T-helper 1 cell treated with Interleukin-12 subunit alpha and Interleukin-12 subunit beta and Interleukin-4 antibody, amounts not matched to agents 30 ng/mL and 1 ng/mL, for 36 hours (primary cell): ENCODE results near the gene BANF2. TPM values are rescaled to one million over a fixed set of nuclear protein-coding genes. Genes with fewer than 3 reads are reported as not detected.

Experiments
- intact Hi-C: fragments of 100-400 bp; cut with micrococcal nuclease; formaldehyde crosslinking; loops from one replicate; pipeline ENCODE4 v1.15.1; 2024
- total RNA-seq: library from RNA; stranded (reverse); gene quantifications from 2 replicates; pipeline ENCODE4 v1.2.3, GENCODE V29; 2022

The BANF2 gene
- total RNA-seq, 1 donor from 2014 or later = not detected

DNA sequence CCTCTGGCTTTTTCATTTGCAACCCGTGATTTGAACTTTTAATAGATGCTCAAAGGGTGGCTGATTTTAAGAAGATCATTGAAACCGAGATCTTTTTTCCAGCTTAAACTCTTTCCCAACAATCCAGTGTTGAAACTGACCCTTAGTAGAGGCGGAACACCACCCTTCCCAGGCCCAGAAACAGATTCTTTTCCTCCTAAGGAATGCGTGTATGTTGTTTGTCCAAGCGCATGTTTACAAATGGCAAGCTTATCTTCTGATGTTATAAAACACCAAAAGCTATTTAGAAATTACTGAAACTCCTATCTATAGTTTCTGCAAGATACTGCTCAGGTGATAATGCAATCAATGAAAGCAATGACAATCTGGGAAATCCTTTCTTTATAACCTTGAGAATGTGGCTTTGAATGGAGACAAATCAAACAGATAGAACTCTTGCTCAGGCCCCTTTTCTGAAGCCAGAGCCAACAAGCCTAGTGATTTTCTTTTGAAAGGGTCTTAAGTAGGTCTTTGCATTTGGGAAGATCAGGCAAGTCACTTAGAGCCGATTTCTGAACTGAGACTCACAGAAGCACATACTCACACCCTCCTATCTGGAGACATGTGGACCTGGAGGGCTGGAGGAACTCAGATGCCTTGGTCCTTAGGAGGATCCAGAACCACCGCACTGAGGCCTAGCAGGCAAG is 9.1 kb downstream of the BANF2 start:
- intact Hi-C loops = no loop called here

DNA sequence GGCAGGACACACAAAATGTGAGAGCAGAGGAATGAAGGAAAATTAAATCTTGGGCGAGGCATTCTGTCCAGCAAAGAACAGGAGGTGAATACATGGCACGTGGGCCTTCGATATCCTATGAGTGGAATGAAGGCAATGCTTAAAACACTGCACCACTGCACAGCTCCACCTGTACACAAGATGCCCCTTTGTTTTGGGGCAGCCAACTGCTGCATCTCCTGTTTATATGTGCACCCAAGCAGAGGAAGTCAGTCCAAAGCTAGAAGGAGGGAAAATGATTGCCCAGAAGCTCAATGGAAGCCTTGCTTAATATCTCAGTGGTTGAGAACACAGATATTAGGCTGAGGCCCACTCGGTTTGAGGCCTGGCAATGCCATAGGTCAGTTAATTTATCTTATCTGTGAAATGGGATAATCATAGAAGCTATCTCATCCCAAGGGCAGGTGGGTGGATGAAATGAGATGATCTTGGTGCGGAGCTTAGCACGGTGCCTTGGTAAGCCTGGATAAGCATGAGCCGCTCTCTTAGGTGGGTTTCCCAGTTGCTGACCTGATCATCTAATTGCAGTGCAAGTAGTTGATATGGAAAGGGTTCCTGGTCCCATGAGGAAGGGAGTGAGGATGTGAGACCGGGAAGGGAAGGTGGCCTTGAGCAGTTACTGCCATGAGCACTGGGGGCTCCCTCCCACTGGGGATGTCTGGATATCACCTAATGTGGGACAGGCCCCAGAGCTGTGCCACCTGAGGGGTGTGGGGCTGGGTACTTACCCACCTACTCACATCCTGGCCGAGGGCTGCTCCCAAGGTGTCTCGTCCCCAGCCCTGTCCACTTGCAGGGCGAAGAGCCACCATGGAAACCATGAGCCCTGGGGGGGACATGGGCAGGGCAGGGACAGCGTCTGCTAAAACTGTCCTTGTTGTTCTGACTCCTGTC is 9.9 kb downstream of the BANF2 start:
- intact Hi-C loops = no loop called here

DNA sequence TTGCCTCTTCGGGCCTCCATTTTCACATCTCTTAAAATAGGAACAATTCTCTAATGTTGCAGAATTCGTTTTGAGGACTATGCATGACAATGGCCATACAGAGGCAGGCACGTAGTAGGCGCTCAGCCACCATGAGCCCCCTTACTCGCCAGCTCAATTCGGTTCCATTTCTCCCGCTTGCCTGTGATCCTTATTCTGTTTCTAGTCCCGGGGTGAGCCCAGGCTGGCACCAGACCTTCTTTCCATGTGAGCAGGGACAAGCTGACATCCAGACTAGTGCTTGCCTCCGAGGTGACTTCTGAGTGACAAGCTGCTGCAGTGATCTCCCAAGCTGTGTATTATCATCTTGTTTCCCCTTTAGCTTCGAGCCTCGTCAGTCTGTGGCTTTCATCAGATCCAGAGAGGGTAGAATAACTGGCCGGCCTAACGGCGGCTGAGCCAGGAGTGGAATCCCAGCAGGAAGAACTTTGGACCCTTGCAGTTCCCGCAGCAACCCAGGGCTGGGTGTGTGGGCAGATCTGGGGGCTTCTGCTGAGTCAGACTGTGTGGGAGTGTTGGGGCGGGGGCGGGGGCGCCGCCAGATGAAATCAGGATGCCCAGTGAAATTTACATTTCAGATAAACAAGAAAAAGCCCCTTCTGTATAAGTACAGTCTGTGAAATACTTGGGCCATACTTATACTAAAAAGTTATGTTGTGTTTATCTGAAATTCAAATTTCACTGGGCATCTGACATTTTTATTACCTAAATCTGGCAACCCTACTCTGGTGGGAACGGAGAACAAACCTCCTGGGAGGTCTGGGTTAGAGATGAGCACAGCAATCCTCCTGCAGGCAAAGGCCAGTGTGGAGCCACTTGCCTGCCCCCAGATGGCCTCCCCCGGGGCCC is 10.9 kb downstream of the BANF2 start:
- intact Hi-C loops = no loop called here

DNA sequence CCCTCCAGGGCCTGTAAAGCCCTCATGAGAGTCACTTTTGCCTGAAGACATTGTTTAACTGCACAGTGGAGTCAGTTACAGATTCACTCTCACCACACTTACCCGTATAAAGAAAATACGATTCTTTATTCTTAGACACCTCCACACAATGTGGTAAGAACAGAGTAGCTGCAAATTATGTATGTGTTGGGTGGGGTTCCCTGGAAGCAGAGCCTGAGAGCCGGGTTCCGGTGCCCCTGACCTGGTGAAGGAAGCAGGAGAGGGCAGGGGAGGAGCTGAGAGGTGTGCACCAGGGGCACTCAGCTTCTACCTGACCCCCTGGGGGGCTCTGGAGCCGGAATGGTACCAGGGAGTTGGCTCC is 11.5 kb downstream of the BANF2 start:
- intact Hi-C loops = no loop called here

DNA sequence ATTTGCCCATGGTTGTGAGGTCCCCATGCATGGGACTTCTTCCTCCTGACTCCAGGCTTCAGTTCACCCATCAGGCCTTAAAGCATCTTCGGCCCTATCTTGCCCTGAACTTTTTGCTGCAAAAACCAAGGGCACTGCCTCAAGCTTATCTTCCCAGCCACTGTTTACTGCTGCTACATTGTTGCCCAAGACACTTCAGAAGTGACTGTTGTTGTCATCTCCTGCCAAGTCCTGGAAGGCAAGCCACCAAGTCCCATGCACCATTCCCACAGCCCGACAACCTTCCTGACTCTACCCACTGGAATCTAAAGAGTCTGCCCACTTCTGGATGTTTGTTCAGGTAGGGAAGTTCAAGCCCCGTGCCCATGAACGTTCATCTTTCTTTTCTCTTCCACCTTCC is 12.4 kb downstream of the BANF2 start:
- intact Hi-C loops = no loop called here

DNA sequence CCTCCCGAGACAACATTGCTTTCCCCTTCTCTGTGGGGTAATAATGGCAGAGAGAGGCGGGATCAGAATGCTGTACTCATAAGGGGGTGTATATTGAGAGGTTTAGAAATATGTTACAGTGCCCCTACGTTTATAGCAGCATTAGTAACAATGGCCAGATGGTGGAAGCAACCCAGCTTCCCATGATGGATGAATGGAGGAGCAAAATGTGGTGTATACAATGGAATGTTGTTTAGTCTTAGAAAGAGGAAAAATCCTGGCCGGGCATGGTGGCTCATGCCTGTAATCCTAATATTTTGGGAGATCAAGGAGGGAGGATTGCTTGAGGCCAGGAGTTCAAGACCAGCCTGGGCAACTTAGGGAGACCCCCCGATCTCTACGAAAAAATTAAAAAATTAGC is 12.9 kb downstream of the BANF2 start:
- intact Hi-C loops = no loop called here

DNA sequence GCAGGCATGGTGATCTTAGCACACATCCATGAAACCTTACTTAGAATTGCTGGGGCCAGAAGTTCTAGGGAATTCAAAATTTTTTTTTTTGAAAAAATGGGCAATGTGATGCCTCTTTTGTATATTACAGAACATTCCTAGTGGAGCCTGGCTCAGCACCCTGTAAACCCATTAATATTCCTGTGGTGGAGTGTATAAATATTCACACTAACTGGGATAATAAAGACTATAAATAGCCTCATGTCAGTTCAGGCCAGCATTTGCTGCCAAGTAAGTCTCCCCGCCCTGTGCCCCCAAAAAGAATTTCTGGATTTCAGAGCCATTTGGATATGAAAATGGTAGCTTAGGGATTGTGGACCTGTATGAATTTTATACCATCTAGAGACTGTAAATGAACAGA is 14.8 kb downstream of the BANF2 start:
- intact Hi-C loops = no loop called here

DNA sequence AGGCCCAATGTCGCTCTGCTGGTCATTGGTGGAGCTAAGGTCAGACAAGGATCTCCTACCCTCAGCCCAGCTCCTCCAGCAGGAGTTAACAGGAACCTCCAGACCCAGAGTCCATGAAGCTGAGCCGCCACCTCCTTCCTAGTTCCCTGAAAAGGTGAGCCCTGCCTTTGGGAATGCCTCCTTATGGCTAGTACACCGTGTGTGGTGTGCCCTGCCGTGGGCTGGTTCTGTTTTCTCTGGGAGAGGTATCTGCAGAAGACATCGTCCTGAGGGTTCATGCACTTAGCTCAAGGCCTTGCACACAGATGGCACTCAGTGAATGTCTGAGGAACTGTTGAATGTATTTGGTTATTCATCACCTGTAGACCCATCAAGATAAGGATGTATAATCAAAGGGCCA is 15.3 kb downstream of the BANF2 start:
- intact Hi-C loops = no loop called here

DNA sequence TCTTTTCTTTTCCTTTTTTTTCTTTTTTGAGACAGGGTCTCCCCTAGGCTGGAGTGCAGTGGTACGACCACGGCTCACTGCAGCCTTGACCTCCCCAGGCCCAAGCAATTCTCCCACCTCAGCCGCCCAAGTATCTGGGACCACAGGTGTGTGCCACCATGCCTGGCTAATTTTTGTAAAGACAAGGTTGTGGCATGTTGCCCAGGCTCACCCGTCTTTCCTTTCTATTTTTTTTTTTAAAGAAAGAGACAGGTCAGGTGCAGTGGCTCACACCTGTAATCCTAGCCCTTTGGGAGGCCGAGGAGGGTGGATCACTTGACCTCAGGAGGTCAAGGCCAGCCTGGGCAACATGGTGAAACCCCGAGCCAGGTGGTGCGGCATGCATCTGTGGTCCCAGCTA is 16.6 kb downstream of the BANF2 start:
- intact Hi-C loops = no loop called here

DNA sequence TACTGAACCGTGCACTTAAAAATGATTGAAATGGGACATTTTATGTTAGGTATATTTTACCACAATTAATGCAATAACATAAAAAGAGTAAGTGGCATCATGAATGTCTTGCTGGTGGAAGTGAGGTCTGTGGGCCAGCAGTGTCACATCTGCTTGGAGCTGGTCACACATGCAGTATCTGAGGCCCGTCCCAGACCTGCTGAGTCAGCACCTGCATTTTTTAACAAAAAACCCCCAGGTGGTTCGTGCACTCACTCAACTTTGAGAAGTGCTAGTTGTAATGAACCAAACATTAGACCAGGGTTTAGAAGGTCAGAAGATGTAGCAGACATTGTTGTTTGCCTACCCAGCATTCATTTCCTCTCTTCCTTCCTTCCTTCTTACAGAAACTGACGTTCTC is 21.0 kb downstream of the BANF2 start:
- intact Hi-C loops = no loop called here

DNA sequence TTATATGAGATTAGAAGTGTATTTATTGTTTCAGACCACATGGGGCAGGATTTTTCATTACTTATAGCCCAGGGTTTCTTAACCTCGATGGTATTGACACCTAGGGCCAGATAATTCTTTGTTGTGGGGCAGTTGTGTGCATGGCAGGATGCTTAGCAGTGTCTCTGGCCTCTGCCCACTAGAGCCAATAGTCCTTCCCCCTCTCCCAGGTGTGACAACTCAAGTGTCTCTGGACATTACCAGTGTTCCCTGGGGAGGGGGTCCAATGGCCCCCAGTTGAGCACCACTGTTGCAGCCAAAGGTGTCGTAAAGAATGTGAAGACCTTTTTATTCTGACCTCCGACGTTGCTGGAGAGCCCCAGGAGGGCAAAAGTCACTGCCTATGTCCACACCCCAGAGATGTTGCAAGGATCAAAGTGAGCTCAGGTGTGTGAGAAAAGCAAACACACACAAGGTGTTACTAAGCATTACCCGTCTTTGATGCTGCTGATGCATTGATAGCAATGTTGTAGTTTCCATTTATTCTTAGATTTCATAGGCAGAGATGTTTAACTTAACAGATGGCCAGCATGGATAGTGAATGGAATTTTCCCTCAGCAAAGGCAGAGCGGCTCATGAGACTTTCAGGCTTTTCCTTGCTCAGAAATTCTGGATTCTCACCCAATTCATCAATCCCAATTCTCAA is 22.2 kb downstream of the BANF2 start:
- intact Hi-C loops = no loop called here

DNA sequence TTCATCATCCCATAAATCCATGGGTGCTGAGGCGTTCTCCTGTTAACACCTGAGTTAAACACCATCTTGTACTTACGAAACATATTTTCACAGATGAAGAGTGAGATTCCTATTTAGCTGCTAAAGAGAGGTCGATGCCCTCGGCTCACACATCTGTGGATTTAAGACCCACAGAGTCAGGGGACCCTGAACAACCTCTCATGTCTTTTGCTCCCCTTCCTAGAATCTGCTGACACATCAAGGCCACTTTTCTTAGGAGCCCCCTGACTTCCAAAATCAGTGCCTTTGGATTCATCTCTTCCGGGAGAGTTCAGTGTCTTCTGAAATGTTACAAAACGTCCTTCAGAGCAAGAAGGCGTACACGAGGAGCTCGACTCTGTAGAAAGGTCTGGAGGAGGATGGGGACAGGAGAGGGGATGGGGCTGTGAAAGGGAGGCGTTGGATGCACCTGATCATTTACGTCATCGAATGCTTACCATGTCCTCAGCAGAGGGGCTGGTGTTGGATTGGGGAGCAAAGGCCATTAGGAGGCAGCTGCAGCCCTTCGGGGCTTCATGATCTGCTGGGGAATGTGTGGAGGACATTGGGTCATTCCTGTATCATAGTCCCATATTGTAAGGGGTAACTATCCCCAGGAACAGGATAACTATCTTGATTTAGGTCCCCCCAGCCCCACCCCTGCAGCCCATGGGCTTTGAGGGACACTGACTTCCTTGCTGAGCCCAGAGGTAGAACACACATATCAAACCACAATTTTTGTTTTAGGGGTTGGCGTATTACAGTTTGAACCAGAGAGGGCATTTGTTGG is 22.9 kb downstream of the BANF2 start:
- intact Hi-C loops = no loop called here

DNA sequence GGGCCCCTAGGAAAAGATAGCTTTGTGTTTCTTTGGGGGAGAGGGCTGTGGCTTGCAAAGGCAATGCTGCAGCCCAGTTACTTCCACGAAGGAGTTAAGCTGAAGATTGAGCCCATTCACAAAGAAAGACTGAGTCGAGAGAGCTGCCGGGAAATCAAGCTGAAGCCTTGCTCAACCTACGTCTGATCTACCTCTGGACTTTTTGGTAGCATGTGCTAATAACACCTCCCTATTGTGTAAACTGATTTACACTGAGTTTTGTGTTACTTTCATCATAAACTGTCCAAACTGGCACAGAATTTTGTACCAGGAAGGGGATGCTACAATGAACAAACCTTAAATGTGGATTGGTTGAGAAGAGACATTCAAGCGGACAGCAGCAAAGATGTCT is 23.5 kb downstream of the BANF2 start:
- intact Hi-C loops = no loop called here

DNA sequence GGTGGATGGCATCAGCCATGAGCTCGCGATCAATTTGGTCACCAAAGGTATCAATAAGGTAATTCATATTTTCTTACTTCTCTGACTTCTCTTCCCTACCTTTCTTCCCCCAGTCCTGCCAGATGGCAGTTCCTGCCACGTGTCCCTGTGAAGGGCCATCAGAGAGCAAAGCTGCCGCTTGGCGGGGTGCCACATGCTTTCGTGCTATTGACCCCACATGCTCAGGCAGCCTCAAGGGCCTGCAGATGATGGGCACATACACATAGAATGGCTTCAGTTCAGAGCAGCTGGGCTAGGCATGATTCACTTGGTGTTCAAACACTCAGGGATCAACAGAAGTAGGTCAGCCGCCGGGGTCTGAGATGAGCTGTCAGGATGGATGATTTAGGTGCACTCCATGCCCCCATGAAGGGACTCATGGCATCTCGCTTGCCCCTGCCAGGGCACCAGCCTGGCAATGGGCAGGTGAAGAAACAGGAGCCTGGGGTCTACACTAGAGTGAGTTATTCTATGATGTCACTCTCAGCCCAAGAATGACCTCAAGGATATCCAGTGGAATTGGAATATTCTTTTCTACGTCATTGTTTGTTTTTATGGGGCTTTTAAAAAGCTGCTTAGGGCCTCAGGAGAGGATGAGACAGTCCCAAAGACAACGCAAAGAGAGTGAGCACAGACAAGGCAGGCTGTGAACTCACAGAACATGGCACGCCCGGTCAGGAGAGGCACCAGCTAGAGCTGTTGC is 25.5 kb downstream of the BANF2 start:
- intact Hi-C loops = no loop called here

DNA sequence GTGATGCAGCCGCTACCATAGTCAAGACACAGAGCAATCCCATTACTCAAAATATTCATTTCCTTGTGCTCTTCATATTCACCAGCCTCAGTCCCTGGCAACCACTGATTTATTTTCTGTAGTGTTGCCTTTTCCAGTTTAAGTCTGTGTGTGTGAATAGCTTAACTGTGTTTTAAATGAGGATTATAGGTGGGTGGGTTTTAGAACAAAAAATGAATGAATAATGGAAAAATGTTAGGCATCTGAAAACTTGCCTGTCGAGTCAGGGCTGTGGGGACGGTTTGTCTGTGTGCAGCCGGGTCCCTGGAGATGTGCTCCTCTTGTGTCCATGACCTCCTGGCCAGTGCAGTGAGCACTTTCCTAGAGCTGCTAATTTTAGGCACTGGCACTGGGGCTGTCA is 27.1 kb downstream of the BANF2 start:
- intact Hi-C loops = no loop called here

DNA sequence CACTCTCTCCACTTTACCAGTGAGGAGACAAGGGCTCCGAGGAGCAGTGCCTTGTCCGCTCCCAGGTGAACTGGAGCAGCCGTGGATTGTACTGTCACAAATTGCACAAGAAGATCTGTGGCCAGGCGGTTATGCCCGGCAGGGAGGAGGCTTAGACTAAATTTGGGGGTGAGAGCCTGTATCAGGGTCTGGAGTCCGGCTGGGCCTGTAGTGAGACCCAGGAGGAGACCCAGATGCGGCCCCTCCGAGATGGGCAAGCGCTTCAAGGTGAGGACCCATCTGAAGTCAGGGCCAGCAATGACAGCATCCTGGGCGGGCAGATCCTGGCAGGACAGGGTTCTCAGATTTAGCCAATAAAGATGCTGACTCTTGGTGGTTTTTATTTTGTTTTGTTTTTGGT is 27.6 kb downstream of the BANF2 start:
- intact Hi-C loops = no loop called here

DNA sequence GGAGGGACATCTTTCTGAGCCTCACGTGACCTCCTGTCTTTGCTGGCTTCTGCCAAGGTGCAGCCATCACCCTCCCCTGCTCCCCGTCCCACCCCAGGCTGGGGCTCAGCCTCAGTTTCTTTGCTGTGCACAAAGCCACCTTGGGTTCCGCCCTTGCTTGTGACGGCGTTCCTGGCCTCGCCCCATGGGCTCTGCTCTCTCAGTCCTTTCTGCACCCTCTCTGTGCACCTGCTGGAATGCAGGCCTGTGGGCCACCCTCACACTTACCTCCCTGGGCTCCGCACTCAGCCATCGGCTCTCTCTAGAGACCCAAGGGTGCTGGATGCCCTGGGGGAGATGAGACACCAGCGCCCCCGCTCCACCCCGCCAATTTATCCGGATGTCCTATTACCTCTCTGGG is 28.3 kb downstream of the BANF2 start:
- intact Hi-C loops = no loop called here

DNA sequence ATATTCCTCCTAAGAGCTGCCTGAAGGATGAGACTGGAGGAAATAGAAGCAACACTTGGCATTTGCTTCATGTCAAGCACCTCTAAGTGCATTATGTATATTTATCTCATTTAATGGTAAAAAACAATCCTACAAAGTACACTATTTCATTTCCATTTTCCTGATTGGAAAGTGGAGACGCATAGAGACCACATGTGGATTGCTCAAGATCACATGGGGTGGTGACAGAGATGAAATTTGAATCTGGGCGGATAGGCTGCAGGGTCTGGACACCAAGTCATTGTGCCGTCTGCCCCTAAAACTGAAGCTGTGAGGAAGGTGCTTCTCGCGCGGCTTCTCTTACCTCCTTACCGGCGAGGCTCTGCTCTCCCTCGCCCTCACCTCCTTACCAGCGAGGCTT is 30.3 kb downstream of the BANF2 start:
- intact Hi-C loops = no loop called here

DNA sequence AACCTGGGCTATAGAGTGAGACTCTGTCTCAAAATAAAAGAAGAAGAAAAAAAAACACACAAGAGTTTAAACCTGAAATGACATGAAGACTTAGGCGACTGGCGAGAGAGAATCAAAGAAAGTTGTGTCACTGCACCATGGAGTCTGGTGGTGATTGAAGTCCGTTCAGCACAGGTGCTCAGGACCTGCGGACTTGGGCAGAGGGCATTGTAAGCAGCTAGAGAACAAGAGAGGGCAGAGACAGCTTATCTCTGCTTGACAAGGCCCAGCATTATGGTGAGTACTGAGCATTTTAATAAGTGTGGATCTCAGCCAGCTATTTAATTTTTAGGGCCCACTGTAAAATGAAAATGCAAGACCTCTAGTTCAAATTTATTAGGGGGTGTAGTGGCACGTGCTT is 31.5 kb downstream of the BANF2 start:
- intact Hi-C loops = no loop called here
